ENCODE results near the gene PPL.

- TF ChIP-seq CTCF (IDR thresholded peaks at IDR 0.05) = no peak
- no peak for TF ChIP-seq POLR2A (IDR thresholded peaks at IDR 0.05)
These were observed 53.4 kb downstream of the PPL start for GRCh38 chr16:4883501-4883900.

All from heart left ventricle (tissue), 13 donors.